Measurements from ENCODE around the gene RPH3AL.

- TF ChIP-seq POLR2A (IDR thresholded peaks at IDR 0.05; ENCODE audit: low read depth, low read length) (no peak), TAF1 (IDR thresholded peaks at IDR 0.05; ENCODE audit: borderline replicate concordance, low read depth, low read length) (no peak), POLR2AphosphoS5 (IDR thresholded peaks at IDR 0.05; ENCODE audit: low read depth, low read length) (no peak)
Measured at GRCh38 chr17:306116-306515, 46.5 kb downstream of the RPH3AL start.

Data from GM12892 (cell line).